ENCODE measurements around the gene SLC6A18. TPM values are rescaled to one million over a fixed set of nuclear protein-coding genes. Genes with fewer than 3 reads are reported as not detected.

SLC6A18 gene
- total and polyA plus RNA-seq, 9 of the 15 experiments (the other 6 are each of a cell fraction or from before 2014, with no cell fraction given): not detected

DNA sequence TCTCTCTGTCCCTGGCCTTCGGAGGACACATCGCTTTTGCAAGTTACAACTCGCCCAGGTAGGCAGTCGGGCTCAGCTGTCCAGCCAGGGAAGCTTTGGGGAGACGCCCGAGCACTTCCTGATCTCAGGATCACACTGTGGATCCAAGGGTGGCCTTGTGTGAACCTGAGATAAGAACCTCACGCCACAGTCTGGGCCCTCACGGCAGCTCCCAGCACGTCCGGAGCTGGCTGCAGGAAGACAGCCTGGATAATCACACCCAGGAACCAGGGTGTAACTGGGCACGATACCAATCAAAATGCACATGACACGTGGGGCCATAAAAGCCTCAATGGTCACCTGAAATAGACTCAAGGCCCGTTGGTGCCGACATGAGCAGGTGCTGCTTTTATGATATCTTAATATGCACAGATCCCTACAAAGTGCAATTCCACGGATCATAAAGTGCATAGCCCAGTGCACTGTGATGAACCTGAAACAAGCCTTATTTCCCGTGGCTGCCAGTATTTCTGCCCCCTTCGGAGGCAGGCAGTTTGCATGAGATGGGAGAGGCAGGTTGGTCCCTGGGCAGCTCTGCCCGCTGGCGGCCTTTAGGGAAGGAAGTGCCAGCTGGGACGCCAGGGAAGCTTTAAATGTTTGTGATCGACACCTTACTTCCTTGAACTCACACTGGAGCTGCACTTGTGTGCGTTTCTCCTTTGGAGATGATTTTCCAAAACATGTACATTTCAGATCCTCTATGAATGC lies 14.5 kb downstream of the SLC6A18 start (continued):
- TF ChIP-seq PHB (CRISPR knock-in tag; IDR thresholded peaks at IDR 0.05) (no peak), NELFE (IDR thresholded peaks at IDR 0.05; ENCODE audit: insufficient read depth, insufficient read length) (no peak), BHLHE40 (IDR thresholded peaks at IDR 0.05; ENCODE audit: low read length) (peak; percentile 74), NONO (IDR thresholded peaks at IDR 0.05; ENCODE audit: low read depth in 2 of 2, low read length in 1 of 2) (no peak), DMBX1 (CRISPR knock-in tag; IDR thresholded peaks at IDR 0.05; ENCODE audit: borderline replicate concordance) (peak; percentile 18; the same call in 1 of the 2 replicates), ZKSCAN8 (CRISPR knock-in tag; IDR thresholded peaks at IDR 0.05) (no peak), GATAD2A (IDR thresholded peaks at IDR 0.05) (no peak), PTBP1 (IDR thresholded peaks at IDR 0.05; ENCODE audit: low read depth, low read length) (no peak), NR3C1 (CRISPR knock-in tag; IDR thresholded peaks at IDR 0.05) (no peak), RBM15 (IDR thresholded peaks at IDR 0.05; ENCODE audit: insufficient read depth, low read length) (no peak), ZNF253 (CRISPR knock-in tag; conservative IDR thresholded peaks at IDR 0.05) (no peak)
- TF ChIP-seq, protein P1, sequence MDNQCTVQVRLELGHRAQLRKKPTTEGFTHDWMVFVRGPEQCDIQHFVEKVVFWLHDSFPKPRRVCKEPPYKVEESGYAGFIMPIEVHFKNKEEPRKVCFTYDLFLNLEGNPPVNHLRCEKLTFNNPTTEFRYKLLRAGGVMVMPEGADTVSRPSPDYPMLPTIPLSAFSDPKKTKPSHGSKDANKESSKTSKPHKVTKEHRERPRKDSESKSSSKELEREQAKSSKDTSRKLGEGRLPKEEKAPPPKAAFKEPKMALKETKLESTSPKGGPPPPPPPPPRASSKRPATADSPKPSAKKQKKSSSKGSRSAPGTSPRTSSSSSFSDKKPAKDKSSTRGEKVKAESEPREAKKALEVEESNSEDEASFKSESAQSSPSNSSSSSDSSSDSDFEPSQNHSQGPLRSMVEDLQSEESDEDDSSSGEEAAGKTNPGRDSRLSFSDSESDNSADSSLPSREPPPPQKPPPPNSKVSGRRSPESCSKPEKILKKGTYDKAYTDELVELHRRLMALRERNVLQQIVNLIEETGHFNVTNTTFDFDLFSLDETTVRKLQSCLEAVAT (IDR thresholded peaks at IDR 0.05): no peak
- TF ChIP-seq, protein P2, sequence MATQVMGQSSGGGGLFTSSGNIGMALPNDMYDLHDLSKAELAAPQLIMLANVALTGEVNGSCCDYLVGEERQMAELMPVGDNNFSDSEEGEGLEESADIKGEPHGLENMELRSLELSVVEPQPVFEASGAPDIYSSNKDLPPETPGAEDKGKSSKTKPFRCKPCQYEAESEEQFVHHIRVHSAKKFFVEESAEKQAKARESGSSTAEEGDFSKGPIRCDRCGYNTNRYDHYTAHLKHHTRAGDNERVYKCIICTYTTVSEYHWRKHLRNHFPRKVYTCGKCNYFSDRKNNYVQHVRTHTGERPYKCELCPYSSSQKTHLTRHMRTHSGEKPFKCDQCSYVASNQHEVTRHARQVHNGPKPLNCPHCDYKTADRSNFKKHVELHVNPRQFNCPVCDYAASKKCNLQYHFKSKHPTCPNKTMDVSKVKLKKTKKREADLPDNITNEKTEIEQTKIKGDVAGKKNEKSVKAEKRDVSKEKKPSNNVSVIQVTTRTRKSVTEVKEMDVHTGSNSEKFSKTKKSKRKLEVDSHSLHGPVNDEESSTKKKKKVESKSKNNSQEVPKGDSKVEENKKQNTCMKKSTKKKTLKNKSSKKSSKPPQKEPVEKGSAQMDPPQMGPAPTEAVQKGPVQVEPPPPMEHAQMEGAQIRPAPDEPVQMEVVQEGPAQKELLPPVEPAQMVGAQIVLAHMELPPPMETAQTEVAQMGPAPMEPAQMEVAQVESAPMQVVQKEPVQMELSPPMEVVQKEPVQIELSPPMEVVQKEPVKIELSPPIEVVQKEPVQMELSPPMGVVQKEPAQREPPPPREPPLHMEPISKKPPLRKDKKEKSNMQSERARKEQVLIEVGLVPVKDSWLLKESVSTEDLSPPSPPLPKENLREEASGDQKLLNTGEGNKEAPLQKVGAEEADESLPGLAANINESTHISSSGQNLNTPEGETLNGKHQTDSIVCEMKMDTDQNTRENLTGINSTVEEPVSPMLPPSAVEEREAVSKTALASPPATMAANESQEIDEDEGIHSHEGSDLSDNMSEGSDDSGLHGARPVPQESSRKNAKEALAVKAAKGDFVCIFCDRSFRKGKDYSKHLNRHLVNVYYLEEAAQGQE (IDR thresholded peaks at IDR 0.05; ENCODE audit: borderline replicate concordance): no peak
- TF ChIP-seq, protein P2 (CRISPR knock-in tag; IDR thresholded peaks at IDR 0.05; ENCODE audit: low read depth): no peak
- TF ChIP-seq, protein P3, sequence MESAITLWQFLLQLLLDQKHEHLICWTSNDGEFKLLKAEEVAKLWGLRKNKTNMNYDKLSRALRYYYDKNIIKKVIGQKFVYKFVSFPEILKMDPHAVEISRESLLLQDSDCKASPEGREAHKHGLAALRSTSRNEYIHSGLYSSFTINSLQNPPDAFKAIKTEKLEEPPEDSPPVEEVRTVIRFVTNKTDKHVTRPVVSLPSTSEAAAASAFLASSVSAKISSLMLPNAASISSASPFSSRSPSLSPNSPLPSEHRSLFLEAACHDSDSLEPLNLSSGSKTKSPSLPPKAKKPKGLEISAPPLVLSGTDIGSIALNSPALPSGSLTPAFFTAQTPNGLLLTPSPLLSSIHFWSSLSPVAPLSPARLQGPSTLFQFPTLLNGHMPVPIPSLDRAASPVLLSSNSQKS (CRISPR knock-in tag; IDR thresholded peaks at IDR 0.05): no peak
- TF ChIP-seq, protein P4, sequence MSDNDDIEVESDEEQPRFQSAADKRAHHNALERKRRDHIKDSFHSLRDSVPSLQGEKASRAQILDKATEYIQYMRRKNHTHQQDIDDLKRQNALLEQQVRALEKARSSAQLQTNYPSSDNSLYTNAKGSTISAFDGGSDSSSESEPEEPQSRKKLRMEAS (CRISPR knock-in tag; IDR thresholded peaks at IDR 0.05): peak; percentile 36; the same call in 1 of the 2 replicates

Data from K562 (cell line).